Measurements from ENCODE around the gene NRF1.
"Not testable (repeated sequence)": the region's sequence is repeated elsewhere in the genome, so short reads cannot be mapped to it uniquely, and the experiment has no call there.

Gene NRF1
- 5.6 to 16.1 (median 12.0) reads per million in 17 experiments for total RNA-seq

- peak; percentile 95 to 98 (median 97) for DNase-seq
Measured at GRCh38 chr7:129611246-129612111, at the start of gene NRF1. Gene NRF1, plus strand, starts transcription at chr7:129611720. Its CDS starts 45,632 bp downstream, at chr7:129657352.

- peak; percentile 59 to 84 (median 75) for DNase-seq
Measured at GRCh38 chr7:129566323-129566722, 45.2 kb upstream of the NRF1 start.

- no peak for DNase-seq
Measured at GRCh38 chr7:129567377-129567776, 44.1 kb upstream of the NRF1 start.

GRCh38 chr7:129568240-129568639, 43.3 kb upstream of the NRF1 start:
- DNase-seq, result no peak

GRCh38 chr7:129569326-129569725, 42.2 kb upstream of the NRF1 start:
- no peak for DNase-seq

- DNase-seq, result peak in 3 of 4 experiments; percentile 39 to 42 (median 42)
Measured at GRCh38 chr7:129569811-129570215, 41.7 kb upstream of the NRF1 start.

- DNase-seq, result no peak
Measured at GRCh38 chr7:129571201-129571600, 40.3 kb upstream of the NRF1 start.

GRCh38 chr7:129572205-129572604, 39.3 kb upstream of the NRF1 start:
- DNase-seq, result no peak

- no peak for DNase-seq
Measured at GRCh38 chr7:129574487-129574886, 37.0 kb upstream of the NRF1 start.

GRCh38 chr7:129575699-129576098, 35.8 kb upstream of the NRF1 start:
- DNase-seq, result no peak

- no peak for DNase-seq
Measured at GRCh38 chr7:129576138-129576537, 35.4 kb upstream of the NRF1 start.

- DNase-seq, result no peak
Measured at GRCh38 chr7:129578829-129579228, 32.7 kb upstream of the NRF1 start.

GRCh38 chr7:129586179-129586578, 25.3 kb upstream of the NRF1 start:
- DNase-seq, result not testable (repeated sequence)

GRCh38 chr7:129588268-129588667, 23.3 kb upstream of the NRF1 start:
- no peak for DNase-seq

- no peak for DNase-seq
Measured at GRCh38 chr7:129591868-129592267, 19.7 kb upstream of the NRF1 start.

- DNase-seq, result not testable (repeated sequence)
Measured at GRCh38 chr7:129596386-129596785, 15.1 kb upstream of the NRF1 start.

- DNase-seq, result no peak
Measured at GRCh38 chr7:129597672-129598071, 13.8 kb upstream of the NRF1 start.

- DNase-seq, result no peak
Measured at GRCh38 chr7:129599174-129599573, 12.3 kb upstream of the NRF1 start.

- not testable (repeated sequence) for DNase-seq
Measured at GRCh38 chr7:129603594-129603993, 7.9 kb upstream of the NRF1 start.

- DNase-seq, result not testable (repeated sequence)
Measured at GRCh38 chr7:129604021-129604420, 7.5 kb upstream of the NRF1 start.

GRCh38 chr7:129604713-129605437, 6.6 kb upstream of the NRF1 start:
- DNase-seq, result no peak

- no peak for DNase-seq
Measured at GRCh38 chr7:129605960-129606614, 5.4 kb upstream of the NRF1 start.

GRCh38 chr7:129606803-129607202, 4.7 kb upstream of the NRF1 start:
- DNase-seq, result peak; percentile 62 to 86 (median 76)

Measured in suppressor macrophage (primary cell).